Left hindlimb (tissue), 1 donor: ENCODE results near the gene CCDC88C.
A peak's percentile ranks its signal among the peaks of the same experiment; 100 is the strongest.
"Not testable (repeated sequence)": the region's sequence is repeated elsewhere in the genome, so short reads cannot be mapped to it uniquely, and the experiment has no call there.

ENCODE experiments used
- DNase-seq: peaks from one replicate; pipeline ENCODE4 v3.0.0-alpha.2; 2018

CCDC88C gene

GRCh38 chr14:91264151-91265150, 153.2 kb downstream of the CCDC88C start:
- DNase-seq = no peak

GRCh38 chr14:91263329-91263728, 154.3 kb downstream of the CCDC88C start:
- DNase-seq = no peak

- no peak for DNase-seq
Measured at GRCh38 chr14:91261986-91262549, 155.6 kb downstream of the CCDC88C start.

GRCh38 chr14:91261115-91261514, 156.5 kb downstream of the CCDC88C start:
- no peak for DNase-seq

- DNase-seq = no peak
Measured at GRCh38 chr14:91258876-91259275, 158.7 kb downstream of the CCDC88C start.

GRCh38 chr14:91258011-91258618, 159.5 kb downstream of the CCDC88C start:
- DNase-seq = no peak

GRCh38 chr14:91257328-91258010, 160.2 kb downstream of the CCDC88C start:
- no peak for DNase-seq

- DNase-seq = no peak
Measured at GRCh38 chr14:91256661-91257060, 161.0 kb downstream of the CCDC88C start.

- DNase-seq = no peak
Measured at GRCh38 chr14:91255026-91255695, 162.5 kb downstream of the CCDC88C start.

- no peak for DNase-seq
Measured at GRCh38 chr14:91254461-91254860, 163.2 kb downstream of the CCDC88C start.

- DNase-seq = no peak
Measured at GRCh38 chr14:91253795-91254323, 163.8 kb downstream of the CCDC88C start.

- DNase-seq = peak; percentile 57
Measured at GRCh38 chr14:91252871-91253794, 164.5 kb downstream of the CCDC88C start.

GRCh38 chr14:91250912-91251311, 166.7 kb downstream of the CCDC88C start:
- no peak for DNase-seq

GRCh38 chr14:91249841-91250616, 167.6 kb downstream of the CCDC88C start:
- DNase-seq = no peak

- no peak for DNase-seq
Measured at GRCh38 chr14:91246051-91246852, 171.4 kb downstream of the CCDC88C start.

GRCh38 chr14:91245616-91246015, 172.0 kb downstream of the CCDC88C start:
- DNase-seq = not testable (repeated sequence)

GRCh38 chr14:91245029-91245428, 172.6 kb downstream of the CCDC88C start:
- DNase-seq = no peak

- peak; percentile 65 for DNase-seq
Measured at GRCh38 chr14:91244501-91244901, 173.1 kb downstream of the CCDC88C start, which contains the start of gene GPR68. Gene GPR68, minus strand, starts transcription at chr14:91244704. Its CDS starts 9,654 bp downstream, at chr14:91235050.

GRCh38 chr14:91243074-91243471, 174.5 kb downstream of the CCDC88C start:
- no peak for DNase-seq
